C4-2B (cell line): ENCODE measurements around the gene SECTM1.

Source experiments
- ZFX ChIP-seq: fragments of 450-650 bp; IDR thresholded peaks from 2 replicates; pipeline ENCODE4 v1.6.1; 2017
- TF ChIP-seq, protein P1 (sequence below): fragments of 450-650 bp; conservative IDR thresholded peaks from 2 replicates; pipeline ENCODE4 v1.5.1; 2017; ENCODE audit warnings: mild to moderate bottlenecking

GRCh38 chr17:82315703-82316358 is 17.7 kb downstream of the SECTM1 start:
- TF ChIP-seq, protein P1, sequence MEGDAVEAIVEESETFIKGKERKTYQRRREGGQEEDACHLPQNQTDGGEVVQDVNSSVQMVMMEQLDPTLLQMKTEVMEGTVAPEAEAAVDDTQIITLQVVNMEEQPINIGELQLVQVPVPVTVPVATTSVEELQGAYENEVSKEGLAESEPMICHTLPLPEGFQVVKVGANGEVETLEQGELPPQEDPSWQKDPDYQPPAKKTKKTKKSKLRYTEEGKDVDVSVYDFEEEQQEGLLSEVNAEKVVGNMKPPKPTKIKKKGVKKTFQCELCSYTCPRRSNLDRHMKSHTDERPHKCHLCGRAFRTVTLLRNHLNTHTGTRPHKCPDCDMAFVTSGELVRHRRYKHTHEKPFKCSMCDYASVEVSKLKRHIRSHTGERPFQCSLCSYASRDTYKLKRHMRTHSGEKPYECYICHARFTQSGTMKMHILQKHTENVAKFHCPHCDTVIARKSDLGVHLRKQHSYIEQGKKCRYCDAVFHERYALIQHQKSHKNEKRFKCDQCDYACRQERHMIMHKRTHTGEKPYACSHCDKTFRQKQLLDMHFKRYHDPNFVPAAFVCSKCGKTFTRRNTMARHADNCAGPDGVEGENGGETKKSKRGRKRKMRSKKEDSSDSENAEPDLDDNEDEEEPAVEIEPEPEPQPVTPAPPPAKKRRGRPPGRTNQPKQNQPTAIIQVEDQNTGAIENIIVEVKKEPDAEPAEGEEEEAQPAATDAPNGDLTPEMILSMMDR, result no peak
- no peak for TF ChIP-seq ZFX
